ENCODE measurements around the gene PRR5L.

GRCh38 chr11:36314434-36314767, 18.3 kb downstream of the PRR5L start:
- TF ChIP-seq CTCF (conservative IDR thresholded peaks at IDR 0.05 in 1 of 2, IDR thresholded peaks at IDR 0.05 in 1 of 2; ENCODE audit: extremely low read depth in 1 of 2, insufficient read depth in 1 of 2, low read depth in 1 of 2, low read length in 2 of 2) (no peak), EZH2 (IDR thresholded peaks at IDR 0.05; ENCODE audit: borderline replicate concordance, low read length) (no peak)

All from mammary epithelial cell (primary cell).